Kidney (tissue), 14 donors: ENCODE data around the gene GAN. TPM values are rescaled to one million over a fixed set of nuclear protein-coding genes. Genes with fewer than 3 reads are reported as not detected.

ENCODE experiments used
- DNase-seq, 5 donors: peaks; one replicate each; pipeline ENCODE4 v3.0.0-alpha.2; 2013 to 2020
- FAIRE-seq: peaks from 2 replicates; lab custom pipeline; 2012; peaks lifted over from hg19 to GRCh38; lab: Jason Lieb, UNC
- H3K27ac ChIP-seq, 2 donors: one replicate each; pipeline ENCODE4 v1.7.0; 2013; ENCODE audit warnings: low read depth in 2 of 2, low read length in 2 of 2, inconsistent platforms in 1 of 2
- H3K27me3 ChIP-seq: one replicate; pipeline ENCODE4 v1.7.1; 2013; ENCODE audit warnings: low read length, inconsistent platforms; ENCODE audit not compliant: control insufficient read depth, insufficient read depth
- H3K36me3 ChIP-seq, 3 donors: one replicate each; pipeline versions ENCODE4 v1.7.0 to v1.7.1; 2013; ENCODE audit warnings: low read length in 3 of 3, control low read depth in 1 of 3, inconsistent platforms in 1 of 3; ENCODE audit not compliant: insufficient read depth in 3 of 3, control insufficient read depth in 2 of 3
- H3K4me1 ChIP-seq, 3 donors: one replicate each; pipeline versions ENCODE4 v1.7.0 to v1.7.1; 2013; ENCODE audit warnings: low read length in 3 of 3, inconsistent platforms in 1 of 3, low read depth in 1 of 3; ENCODE audit not compliant: control insufficient read depth in 2 of 3, insufficient read depth in 2 of 3
- H3K4me3 ChIP-seq, 3 donors: one replicate each; pipeline versions ENCODE4 v1.7.0 to v1.8.1; 2013; ENCODE audit warnings: low read length in 3 of 3, control low read depth in 1 of 3, inconsistent platforms in 1 of 3
- H3K9ac ChIP-seq, 3 donors: one replicate each; pipeline versions ENCODE4 v1.7.0 to v1.7.1; 2013; ENCODE audit warnings: low read length in 3 of 3, control low read depth in 1 of 3, inconsistent platforms in 1 of 3
- H3K9me3 ChIP-seq, 3 donors: one replicate each; pipeline versions ENCODE4 v1.7.0 to v1.7.1; 2013; ENCODE audit warnings: low read length in 3 of 3, control low read depth in 1 of 3, inconsistent platforms in 1 of 3; ENCODE audit not compliant: control insufficient read depth in 2 of 3, insufficient read depth in 1 of 3
- CTCF ChIP-seq: IDR thresholded peaks from 3 replicates; pipeline ENCODE4 v1.5.1; 2012; ENCODE audit warnings: mild to moderate bottlenecking, moderate library complexity, borderline replicate concordance; ENCODE audit not compliant: insufficient read depth; ENCODE audit errors: extremely low read depth
- intact Hi-C: fragments of 100-400 bp; cut with DNase I; formaldehyde crosslinking; loops from one replicate; pipeline ENCODE4 v1.11.1; 2022
- polyA plus RNA-seq: library from polyadenylated mRNA; stranded (reverse); fragments of 350-450 nt; fragmentation: Illumina TruSeq; extraction: RNeasy Lipid Tissue Mini Kit (QIAGEN cat#74804); gene quantifications from one replicate; pipeline ENCODE4 v1.2.3, GENCODE V29; 2014; ENCODE audit warnings: low read depth, low replicate concordance; ENCODE audit not compliant: insufficient read depth
- total RNA-seq: library from RNA; stranded (reverse); fragmentation: NEBNext Ultra II Directional; extraction: Animal tissue kit (Norgen Biotek cat#: 25700); gene quantifications from one replicate; pipeline ENCODE4 v1.2.1, GENCODE V29; 2021
- donor health status: control.
- donor health status: control.
- donor health status: control.
- donor health status: control.
- donor health status: control.
- donor health status: DM: yes; HTN: yes; CAD: no.
- donor health status: Normal renal cell carcinoma (clear cell type).

GAN gene
- total and polyA plus RNA-seq, 2 donors from 2014 or later = 0.60 to 7.7 TPM

DNA sequence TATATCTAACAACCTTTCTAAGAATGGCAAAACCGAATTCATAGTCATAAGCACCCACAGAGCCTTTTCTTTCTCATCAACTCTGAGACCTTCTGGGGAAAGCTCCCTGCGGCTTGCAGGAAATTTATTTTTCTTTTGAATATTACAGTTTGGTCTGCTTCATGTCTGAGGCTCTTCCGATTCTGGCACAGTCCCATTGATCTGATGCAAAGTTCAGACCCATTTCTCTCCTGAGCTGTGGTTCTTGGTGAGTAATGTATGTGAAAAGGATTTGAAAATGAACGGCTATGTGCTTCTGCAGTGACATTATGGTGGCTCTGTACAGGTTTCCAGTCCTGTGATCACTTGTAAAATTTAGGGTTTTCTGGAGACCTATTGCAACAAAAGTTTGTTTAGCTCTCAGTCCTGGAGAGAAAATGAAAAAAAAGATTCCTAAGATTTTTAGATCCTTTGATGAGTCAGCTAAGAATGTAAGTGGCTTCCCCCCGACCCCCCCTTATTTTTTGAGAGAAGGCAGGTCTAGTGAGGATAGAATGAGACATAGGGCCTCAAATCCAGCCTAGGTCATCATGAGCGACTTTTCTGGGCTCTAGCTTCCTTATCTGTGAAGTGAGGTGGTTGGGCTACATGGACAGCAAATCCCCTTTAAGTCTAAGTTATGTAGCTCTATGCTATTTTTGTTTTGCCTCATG is 4.6 kb downstream of the GAN start:
- no peak for FAIRE-seq
- intact Hi-C loops = no loop called here
- Histone ChIP-seq H3K27ac (no peak overlapping the region), H3K9ac (no peak overlapping the region), H3K27me3 (no peaks in the 10 kb centered on the region), H3K9me3 (no peaks in the 10 kb centered on the region), H3K4me1 (no peaks in the 10 kb centered on the region), H3K4me3 (no peak overlapping the region), H3K36me3 (no peaks in the 10 kb centered on the region)
- TF ChIP-seq CTCF = no peak
- DNase-seq = no peak

DNA sequence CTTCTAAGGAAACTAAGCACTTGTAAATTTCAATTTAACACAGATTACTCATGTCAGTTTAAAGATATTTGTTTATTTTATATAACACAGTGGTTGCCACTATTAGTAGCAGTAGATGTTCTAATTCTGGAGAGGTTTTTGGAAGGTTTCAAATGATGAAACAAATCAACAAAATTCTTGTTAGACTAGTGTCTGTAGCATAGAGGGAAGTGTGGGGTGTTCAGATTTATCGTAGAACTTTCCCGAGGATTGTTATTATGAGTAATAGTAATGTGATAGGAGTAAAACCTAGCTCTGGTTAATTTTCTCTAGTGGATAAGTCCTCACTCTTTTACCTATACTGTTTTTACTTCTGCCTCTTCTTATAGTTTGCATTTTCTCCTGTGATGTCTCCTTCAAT is 6.3 kb downstream of the GAN start:
- FAIRE-seq (no peak), DNase-seq (no peak)
- intact Hi-C loops = no loop called here
- no peaks in the 10 kb centered on the region for H3K27me3 ChIP-seq
- H3K4me1 ChIP-seq = no peaks in the 10 kb centered on the region
- no peak overlapping the region for H3K4me3 ChIP-seq
- no peak overlapping the region for H3K9ac ChIP-seq
- no peak overlapping the region for H3K27ac ChIP-seq
- no peak for TF ChIP-seq CTCF
- no peaks in the 10 kb centered on the region for H3K9me3 ChIP-seq
- H3K36me3 ChIP-seq = no peaks in the 10 kb centered on the region

GRCh38 chr16:81321536-81321935 is 6.8 kb downstream of the GAN start:
- no peak for FAIRE-seq
- Histone ChIP-seq H3K36me3 (no peaks in the 10 kb centered on the region), H3K4me3 (no peak overlapping the region), H3K9me3 (no peaks in the 10 kb centered on the region), H3K27ac (no peak overlapping the region), H3K4me1 (no peaks in the 10 kb centered on the region), H3K27me3 (no peaks in the 10 kb centered on the region), H3K9ac (no peak overlapping the region)
- no peak for DNase-seq
- intact Hi-C loops = no loop called here
- TF ChIP-seq CTCF = no peak

GRCh38 chr16:81324808-81325207 is 10.0 kb downstream of the GAN start:
- H3K9ac ChIP-seq = no peak overlapping the region
- H3K27ac ChIP-seq = no peak overlapping the region
- no peaks in the 10 kb centered on the region for H3K27me3 ChIP-seq
- FAIRE-seq (no peak), DNase-seq (no peak)
- H3K4me3 ChIP-seq = no peak overlapping the region
- no peaks in the 10 kb centered on the region for H3K4me1 ChIP-seq
- no peaks in the 10 kb centered on the region for H3K36me3 ChIP-seq
- H3K9me3 ChIP-seq = no peaks in the 10 kb centered on the region
- intact Hi-C loops = no loop called here
- no peak for TF ChIP-seq CTCF
